ENCODE results near the gene BANF1. TPM values are rescaled to one million over a fixed set of nuclear protein-coding genes. Genes with fewer than 3 reads are reported as not detected.

The BANF1 gene
- total and polyA plus RNA-seq, 2 experiments from 2014 or later, result 22.8 to 197 TPM

GRCh38 chr11:65981101-65981740, 21.1 kb upstream of the BANF1 start:
- Histone ChIP-seq H3K27me3 (no peaks in the 10 kb centered on the region), H3K4me2 (no peak overlapping the region), H3K4me3 (no peak overlapping the region), H3K36me3 (replicated peaks; ENCODE audit: insufficient read depth, low read depth) (no peaks in the 10 kb centered on the region), H4K20me1 (ENCODE audit: insufficient read depth, poor library complexity, severe bottlenecking) (no peaks in the 10 kb centered on the region), H3K27ac (no peak overlapping the region), H3K9me2 (replicated peaks; ENCODE audit: insufficient read depth) (no peaks in the 10 kb centered on the region), H2AFZ (no peak overlapping the region), H3K4me1 (ENCODE audit: insufficient read depth) (no peaks in the 10 kb centered on the region), H3K79me2 (no peaks in the 10 kb centered on the region), H3K9me3 (ENCODE audit: low read depth) (no peaks in the 10 kb centered on the region)
- TF ChIP-seq EZH2phosphoT487 (IDR thresholded peaks at IDR 0.05; ENCODE audit: low read depth, severe bottlenecking, unreplicated experiment) (no peak), EZH2 (IDR thresholded peaks at IDR 0.05; ENCODE audit: borderline replicate concordance) (no peak), CTCF (IDR thresholded peaks at IDR 0.05; ENCODE audit: poor library complexity) (no peak)
- WGBS (ENCODE audit: low lambda C conversion rate, missing lambda C conversion rate), result 84% methylated on average over 12 of the region's 12 CpGs
- DNase-seq (ENCODE audit: low spot score), result no peak

GRCh38 chr11:65981972-65982823, 20.1 kb upstream of the BANF1 start:
- Histone ChIP-seq H3K79me2 (no peaks in the 10 kb centered on the region), H3K27ac (no peak overlapping the region), H3K9me2 (replicated peaks; ENCODE audit: insufficient read depth) (no peaks in the 10 kb centered on the region), H3K4me3 (no peak overlapping the region), H3K36me3 (replicated peaks; ENCODE audit: insufficient read depth, low read depth) (no peaks in the 10 kb centered on the region), H3K9me3 (ENCODE audit: low read depth) (no peaks in the 10 kb centered on the region), H4K20me1 (ENCODE audit: insufficient read depth, poor library complexity, severe bottlenecking) (no peaks in the 10 kb centered on the region), H3K27me3 (no peaks in the 10 kb centered on the region), H3K4me2 (no peak overlapping the region), H3K4me1 (ENCODE audit: insufficient read depth) (no peaks in the 10 kb centered on the region), H2AFZ (no peak overlapping the region)
- no peak for TF ChIP-seq EZH2 (IDR thresholded peaks at IDR 0.05; ENCODE audit: borderline replicate concordance)
- TF ChIP-seq EZH2phosphoT487 (IDR thresholded peaks at IDR 0.05; ENCODE audit: low read depth, severe bottlenecking, unreplicated experiment), result no peak
- TF ChIP-seq CTCF (IDR thresholded peaks at IDR 0.05; ENCODE audit: poor library complexity), result no peak
- 85% methylated on average over 15 of the region's 16 CpGs for WGBS (ENCODE audit: low lambda C conversion rate, missing lambda C conversion rate)
- DNase-seq (ENCODE audit: low spot score), result no peak

- Histone ChIP-seq H4K20me1 (ENCODE audit: insufficient read depth, poor library complexity, severe bottlenecking) (no peaks in the 10 kb centered on the region), H2AFZ (no peak overlapping the region), H3K4me2 (no peak overlapping the region), H3K27ac (no peak overlapping the region), H3K4me3 (no peak overlapping the region), H3K36me3 (replicated peaks; ENCODE audit: insufficient read depth, low read depth) (no peaks in the 10 kb centered on the region), H3K9me2 (replicated peaks; ENCODE audit: insufficient read depth) (no peaks in the 10 kb centered on the region), H3K27me3 (no peaks in the 10 kb centered on the region), H3K9me3 (ENCODE audit: low read depth) (no peaks in the 10 kb centered on the region), H3K4me1 (ENCODE audit: insufficient read depth) (no peaks in the 10 kb centered on the region), H3K79me2 (no peaks in the 10 kb centered on the region)
- no peak for DNase-seq (ENCODE audit: low spot score)
- 85% methylated on average over 22 of the region's 22 CpGs for WGBS (ENCODE audit: low lambda C conversion rate, missing lambda C conversion rate)
- TF ChIP-seq EZH2phosphoT487 (IDR thresholded peaks at IDR 0.05; ENCODE audit: low read depth, severe bottlenecking, unreplicated experiment), result no peak
- TF ChIP-seq EZH2 (IDR thresholded peaks at IDR 0.05; ENCODE audit: borderline replicate concordance), result no peak
- TF ChIP-seq CTCF (IDR thresholded peaks at IDR 0.05; ENCODE audit: poor library complexity), result no peak
Measured at GRCh38 chr11:65982824-65983588, 19.3 kb upstream of the BANF1 start.
